Liver (tissue), 9 donors: ENCODE results near the gene GPR183. TPM values are rescaled to one million over a fixed set of nuclear protein-coding genes. Genes with fewer than 3 reads are reported as not detected.

Source experiments
- DNase-seq: peaks from one replicate; pipeline ENCODE4 v3.0.0-alpha.2; 2017; ENCODE audit warnings: low spot score
- H3K27ac ChIP-seq, 2 donors: one replicate each; pipeline ENCODE4 v1.7.0; 2013; ENCODE audit warnings: inconsistent platforms in 2 of 2, low read length in 2 of 2, control low read depth in 1 of 2, low read depth in 1 of 2, mild to moderate bottlenecking in 1 of 2
- H3K27me3 ChIP-seq, 4 donors: one replicate each; pipeline versions ENCODE4 v1.6.1 to v1.7.0; 2013; ENCODE audit warnings: low read length in 3 of 4, inconsistent platforms in 1 of 4, mild to moderate bottlenecking in 1 of 4, moderate library complexity in 1 of 4; ENCODE audit not compliant: control insufficient read depth in 4 of 4, insufficient read depth in 4 of 4
- H3K36me3 ChIP-seq, 4 donors: one replicate each; pipeline versions ENCODE4 v1.6.1 to v1.7.0; 2013; ENCODE audit warnings: low read length in 3 of 4, mild to moderate bottlenecking in 3 of 4, low read depth in 1 of 4, moderate library complexity in 1 of 4; ENCODE audit not compliant: control insufficient read depth in 4 of 4, insufficient read depth in 3 of 4
- H3K4me1 ChIP-seq, 4 donors: one replicate each; pipeline versions ENCODE4 v1.6.1 to v1.7.0; 2013; ENCODE audit warnings: low read length in 3 of 4, mild to moderate bottlenecking in 3 of 4, moderate library complexity in 1 of 4; ENCODE audit not compliant: control insufficient read depth in 4 of 4, insufficient read depth in 4 of 4
- H3K4me3 ChIP-seq, 3 donors: one replicate each; pipeline versions ENCODE4 v1.6.1 to v1.7.0; 2013; ENCODE audit warnings: low read length in 3 of 3, control low read depth in 1 of 3, low read depth in 1 of 3, mild to moderate bottlenecking in 1 of 3
- H3K9ac ChIP-seq, 2 donors: one replicate each; pipeline ENCODE4 v1.7.0; 2013; ENCODE audit warnings: low read length in 2 of 2, mild to moderate bottlenecking in 2 of 2, moderate library complexity in 2 of 2, control low read depth in 1 of 2, low read depth in 1 of 2
- H3K9me3 ChIP-seq, 4 donors: one replicate each; pipeline versions ENCODE4 v1.6.1 to v1.7.0; 2013; ENCODE audit warnings: low read length in 3 of 4; ENCODE audit not compliant: control insufficient read depth in 4 of 4
- EGR1 ChIP-seq, 2 donors: IDR thresholded peaks; 2 replicates each; pipeline ENCODE4 v1.6.1; 2016 to 2018; ENCODE audit warnings: antibody characterized with exemption in 2 of 2, low read depth in 2 of 2
- FOXA1 ChIP-seq: IDR thresholded peaks from 2 replicates; pipeline ENCODE4 v1.6.1; 2016; ENCODE audit warnings: antibody characterized with exemption
- HNF4A ChIP-seq, 2 donors: conservative IDR thresholded peaks; 2 replicates each; pipeline ENCODE4 v1.6.1; 2016; ENCODE audit warnings: antibody characterized with exemption in 2 of 2, mild to moderate bottlenecking in 2 of 2
- JUND ChIP-seq, 2 donors: IDR thresholded peaks; 2 replicates each; pipeline ENCODE4 v1.6.1; 2016; ENCODE audit warnings: antibody characterized with exemption in 2 of 2
- SP1 ChIP-seq: IDR thresholded peaks from 2 replicates; pipeline ENCODE4 v1.6.1; 2018; ENCODE audit warnings: antibody characterized with exemption, mild to moderate bottlenecking
- TAF1 ChIP-seq: conservative IDR thresholded peaks from 2 replicates; pipeline ENCODE4 v1.6.1; 2016; ENCODE audit warnings: antibody characterized with exemption, mild to moderate bottlenecking
- ZBTB33 ChIP-seq: IDR thresholded peaks from 2 replicates; pipeline ENCODE4 v1.6.1; 2016; ENCODE audit warnings: antibody characterized with exemption
- WGBS: extraction: QIAGEN DNeasy Blood & Tissue Kit; methylation state at CpG from one replicate; pipeline ENCODE4 v1.1.7; 2013; 5-methylcytosine and 5-hydroxymethylcytosine counted together
- polyA plus RNA-seq, 2 donors: library from polyadenylated mRNA; stranded (reverse) in 1 of 2; unstranded in 1 of 2; fragments of 200-250 nt in 1 of 2; fragments of >200 nt in 1 of 2; fragmentation: Nextera tagmentation in 1 of 2; extraction: Ambion mirVana in 1 of 2; gene quantifications; one replicate each; pipeline versions ENCODE4 v1.2.1 to v1.2.3, GENCODE V29; 2013 to 2015
- total RNA-seq, 2 donors: library from RNA; depleted of rRNA; stranded (reverse); fragments of >200 nt; gene quantifications; one replicate each; pipeline ENCODE4 v1.2.3, GENCODE V29; 2014
- TF ChIP-seq, protein P1 (sequence below): IDR thresholded peaks from 2 replicates; pipeline ENCODE4 v1.6.1; 2016; ENCODE audit warnings: antibody characterized with exemption
- TF ChIP-seq, protein P2 (sequence below): IDR thresholded peaks from 2 replicates; pipeline ENCODE4 v1.6.1; 2016; ENCODE audit warnings: antibody characterized with exemption
- donor health status: healthy.
- donor health status: healthy.
- donor health status: healthy.
- donor health status: healthy.
- donor health status: healthy.

The GPR183 gene
- total and polyA plus RNA-seq, 4 donors = 0.89 to 4.3 (median 2.9) TPM

GRCh38 chr13:99304541-99304940 lies 2.7 kb downstream of the GPR183 start:
- H3K9me3 ChIP-seq = no peaks in the 10 kb centered on the region
- WGBS = 81% methylated on average over 4 of the region's 4 CpGs
- H3K9ac ChIP-seq = peak overlapping the region in 1 of 2 donors; percentile 17
- DNase-seq = no peak
- no peaks in the 10 kb centered on the region for H3K27me3 ChIP-seq
- H3K27ac ChIP-seq = peak overlapping the region in 1 of 2 donors; percentile 8
- no peak for TF ChIP-seq TAF1
- TF ChIP-seq EGR1 (IDR thresholded peaks at IDR 0.05; ENCODE audit: low read depth in 2 of 2) = no peak
- TF ChIP-seq, protein P1, sequence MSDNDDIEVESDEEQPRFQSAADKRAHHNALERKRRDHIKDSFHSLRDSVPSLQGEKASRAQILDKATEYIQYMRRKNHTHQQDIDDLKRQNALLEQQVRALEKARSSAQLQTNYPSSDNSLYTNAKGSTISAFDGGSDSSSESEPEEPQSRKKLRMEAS = no peak
- H3K4me3 ChIP-seq = no peak overlapping the region
- no peaks in the 10 kb centered on the region for H3K4me1 ChIP-seq
- peaks cover 0 to under 1% (median 0%) of the 10 kb centered on the region in 4 donors for H3K36me3 ChIP-seq

- Histone ChIP-seq H3K4me1 (no peaks in the 10 kb centered on the region), H3K9me3 (no peaks in the 10 kb centered on the region), H3K27ac (peak overlapping the region in 1 of 2 donors; percentile 20), H3K36me3 (no peaks in the 10 kb centered on the region), H3K27me3 (no peaks in the 10 kb centered on the region), H3K4me3 (no peak overlapping the region), H3K9ac (no peak overlapping the region)
- DNase-seq = no peak
- WGBS = 82% methylated on average over 14 of the region's 14 CpGs
- no peak for TF ChIP-seq JUND (IDR thresholded peaks at IDR 0.05)
- no peak for TF ChIP-seq HNF4A (conservative IDR thresholded peaks at IDR 0.05)
- TF ChIP-seq FOXA1 = no peak
- no peak for TF ChIP-seq ZBTB33
- TF ChIP-seq, protein P1 = no peak
Observed at GRCh38 chr13:99303863-99304521, 3.2 kb downstream of the GPR183 start.

DNA sequence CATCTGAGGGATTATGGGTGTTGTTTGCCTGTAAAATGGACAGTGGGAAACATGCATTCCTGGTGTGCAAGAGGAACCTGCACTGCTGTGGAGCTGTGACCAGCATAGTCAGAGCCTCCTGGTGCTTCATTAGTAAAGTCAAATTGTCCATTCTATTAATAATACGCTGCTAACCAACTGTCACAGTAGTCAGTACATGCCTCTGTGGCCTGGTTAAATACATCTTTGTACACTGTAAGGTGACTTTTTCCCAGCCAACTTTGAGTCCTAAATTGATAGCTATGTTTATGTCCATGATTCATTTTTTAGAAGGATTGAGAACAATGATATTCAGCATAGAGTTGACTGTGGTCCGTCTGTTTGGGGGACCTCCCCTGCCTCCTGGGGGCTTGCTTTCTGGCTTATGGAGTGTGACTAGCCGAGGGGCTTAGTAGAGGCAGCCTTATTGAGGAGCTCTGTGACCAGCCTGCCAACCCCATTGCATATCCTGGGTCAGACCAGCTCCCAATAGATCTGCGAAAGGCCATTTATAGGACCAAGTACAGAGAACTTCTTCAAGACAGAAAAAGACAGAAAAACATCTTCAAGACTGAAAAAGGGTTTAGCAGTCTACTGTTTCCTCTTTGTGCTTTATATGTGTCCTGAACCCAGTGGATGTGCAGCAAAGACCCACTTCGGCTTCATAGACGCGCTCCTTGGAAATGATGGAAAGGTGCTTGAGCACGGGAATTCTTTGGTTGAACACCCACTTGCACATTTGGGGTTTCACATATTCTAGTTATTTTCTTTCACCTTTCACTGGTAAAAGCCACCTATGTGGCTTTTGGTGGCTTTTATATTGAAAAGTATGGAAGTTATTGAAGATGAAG lies 4.3 kb downstream of the GPR183 start:
- H3K9me3 ChIP-seq = no peaks in the 10 kb centered on the region
- DNase-seq = no peak
- peak overlapping the region in 1 of 2 donors; percentile 19 for H3K27ac ChIP-seq
- H3K4me3 ChIP-seq = no peak overlapping the region
- TF ChIP-seq, protein P2, sequence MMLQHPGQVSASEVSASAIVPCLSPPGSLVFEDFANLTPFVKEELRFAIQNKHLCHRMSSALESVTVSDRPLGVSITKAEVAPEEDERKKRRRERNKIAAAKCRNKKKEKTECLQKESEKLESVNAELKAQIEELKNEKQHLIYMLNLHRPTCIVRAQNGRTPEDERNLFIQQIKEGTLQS = no peak
- TF ChIP-seq, protein P1 = no peak
- TF ChIP-seq EGR1 (IDR thresholded peaks at IDR 0.05; ENCODE audit: low read depth in 2 of 2) = no peak
- no peak for TF ChIP-seq SP1
- TF ChIP-seq HNF4A (conservative IDR thresholded peaks at IDR 0.05) = no peak
- TF ChIP-seq ZBTB33 = no peak
- TF ChIP-seq FOXA1 = no peak
- H3K36me3 ChIP-seq = no peaks in the 10 kb centered on the region
- WGBS = 91% methylated on average over 8 of the region's 8 CpGs
- H3K9ac ChIP-seq = no peak overlapping the region
- H3K27me3 ChIP-seq = no peaks in the 10 kb centered on the region
- no peaks in the 10 kb centered on the region for H3K4me1 ChIP-seq
